GM12801 (cell line): Measurements from ENCODE around the gene LGR4.

Experiments used
- TF ChIP-seq, protein P1 (sequence below): IDR thresholded peaks from one replicate; pipeline ENCODE4 v1.5.1; 2011; ENCODE audit warnings: control low read depth; ENCODE audit not compliant: insufficient read length; ENCODE audit errors: extremely low read depth

LGR4 gene

DNA sequence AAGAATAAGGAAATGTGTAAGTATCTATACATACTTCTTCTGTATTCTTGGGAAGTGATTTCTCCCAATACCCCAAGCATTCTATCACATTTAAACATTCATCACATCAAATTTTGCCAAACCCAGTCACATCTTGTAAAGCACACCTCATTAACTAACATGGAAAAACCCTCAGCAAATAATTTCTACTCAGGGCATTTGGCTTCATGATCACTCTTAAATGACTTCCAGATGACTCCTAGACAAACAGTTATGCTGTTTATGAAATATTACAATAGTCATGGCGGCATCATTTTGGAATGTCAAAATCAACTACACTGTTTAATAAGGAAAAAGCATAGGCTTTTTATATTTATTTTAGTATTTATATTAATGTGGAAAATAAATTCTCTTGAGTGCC lies 62.3 kb downstream of the LGR4 start:
- TF ChIP-seq, protein P1, sequence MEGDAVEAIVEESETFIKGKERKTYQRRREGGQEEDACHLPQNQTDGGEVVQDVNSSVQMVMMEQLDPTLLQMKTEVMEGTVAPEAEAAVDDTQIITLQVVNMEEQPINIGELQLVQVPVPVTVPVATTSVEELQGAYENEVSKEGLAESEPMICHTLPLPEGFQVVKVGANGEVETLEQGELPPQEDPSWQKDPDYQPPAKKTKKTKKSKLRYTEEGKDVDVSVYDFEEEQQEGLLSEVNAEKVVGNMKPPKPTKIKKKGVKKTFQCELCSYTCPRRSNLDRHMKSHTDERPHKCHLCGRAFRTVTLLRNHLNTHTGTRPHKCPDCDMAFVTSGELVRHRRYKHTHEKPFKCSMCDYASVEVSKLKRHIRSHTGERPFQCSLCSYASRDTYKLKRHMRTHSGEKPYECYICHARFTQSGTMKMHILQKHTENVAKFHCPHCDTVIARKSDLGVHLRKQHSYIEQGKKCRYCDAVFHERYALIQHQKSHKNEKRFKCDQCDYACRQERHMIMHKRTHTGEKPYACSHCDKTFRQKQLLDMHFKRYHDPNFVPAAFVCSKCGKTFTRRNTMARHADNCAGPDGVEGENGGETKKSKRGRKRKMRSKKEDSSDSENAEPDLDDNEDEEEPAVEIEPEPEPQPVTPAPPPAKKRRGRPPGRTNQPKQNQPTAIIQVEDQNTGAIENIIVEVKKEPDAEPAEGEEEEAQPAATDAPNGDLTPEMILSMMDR: no peak

GRCh38 chr11:27409742-27410141 lies 62.8 kb downstream of the LGR4 start:
- TF ChIP-seq, protein P1: no peak

DNA sequence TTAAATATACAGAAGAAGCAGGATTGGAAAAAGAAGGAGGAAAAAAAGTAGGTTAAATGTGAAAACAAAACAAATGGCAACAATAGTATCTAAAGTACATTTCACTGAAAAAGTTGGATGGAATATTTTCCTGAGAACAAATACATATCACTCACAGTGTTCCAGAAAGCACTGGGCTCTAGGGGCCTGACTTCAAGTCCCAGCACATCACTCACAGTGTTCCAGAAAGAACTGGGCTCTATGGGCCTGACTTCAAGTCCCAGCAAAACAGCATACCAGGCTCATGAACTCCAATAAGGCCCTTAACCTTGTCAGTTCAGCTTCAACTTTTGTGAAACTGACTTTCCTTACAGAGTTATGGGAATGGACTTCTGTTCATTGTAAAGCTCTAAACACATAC lies 63.5 kb downstream of the LGR4 start:
- TF ChIP-seq, protein P1: no peak

GRCh38 chr11:27408246-27408800 lies 64.3 kb downstream of the LGR4 start:
- TF ChIP-seq, protein P1: no peak

DNA sequence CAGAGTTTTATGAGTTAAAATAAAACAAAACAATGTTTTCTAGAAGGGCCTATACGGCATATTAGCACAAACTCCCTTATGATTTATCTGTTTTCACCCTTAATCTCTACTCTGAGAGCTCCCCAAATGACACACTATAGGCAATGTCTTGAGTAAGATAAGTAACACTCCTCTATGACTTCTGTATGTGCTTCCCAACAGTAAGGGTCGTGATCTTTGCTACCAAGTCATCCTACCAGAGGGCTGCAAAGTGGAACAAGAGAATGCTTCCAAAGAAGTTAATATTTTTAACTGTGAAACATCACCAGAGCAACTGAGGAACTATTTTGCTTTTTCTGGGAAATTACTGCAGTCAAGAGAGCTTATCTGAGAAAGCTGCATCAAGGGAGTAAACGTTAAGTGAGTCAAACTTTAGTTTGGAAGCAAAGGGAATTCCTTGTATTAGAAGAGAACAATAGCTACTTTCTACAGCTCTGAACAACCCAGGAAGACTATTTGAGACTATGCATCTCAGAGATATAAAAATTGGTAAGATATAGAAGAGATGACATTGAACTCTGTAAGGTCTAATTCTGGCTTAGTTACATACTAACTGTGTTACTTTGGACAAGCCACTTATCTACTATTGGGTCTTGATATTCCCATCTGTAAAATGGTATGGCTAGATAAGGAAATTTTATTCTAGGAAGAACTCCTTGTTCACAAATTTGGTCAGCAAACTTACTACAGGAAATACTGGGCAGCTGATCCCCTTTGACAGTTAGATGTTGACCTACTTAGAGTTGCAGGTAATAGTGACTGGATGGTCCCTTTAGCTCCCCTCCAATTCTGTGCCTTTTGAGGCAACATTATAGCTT lies 65.9 kb downstream of the LGR4 start:
- TF ChIP-seq, protein P1: no peak

GRCh38 chr11:27405134-27405533 lies 67.5 kb downstream of the LGR4 start:
- TF ChIP-seq, protein P1: no peak

DNA sequence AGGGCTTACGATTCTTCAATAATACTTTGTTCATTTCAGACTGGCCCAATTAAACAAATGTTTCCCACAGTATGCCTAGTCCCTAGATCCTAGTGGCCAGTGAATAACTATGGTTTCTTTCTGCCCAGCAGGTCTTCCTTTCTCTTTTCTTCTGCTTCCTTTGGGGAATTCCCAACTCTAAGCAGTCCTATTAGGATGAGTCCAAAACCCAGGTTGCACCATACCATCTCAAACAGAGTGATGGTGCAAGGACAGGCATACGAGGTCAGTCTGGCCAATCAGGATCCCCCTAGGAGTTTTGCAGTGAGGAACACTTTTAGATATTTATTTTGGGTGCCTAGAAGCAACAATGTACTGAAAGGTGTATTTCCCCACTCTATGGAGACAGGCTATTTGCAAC lies 68.2 kb downstream of the LGR4 start:
- TF ChIP-seq, protein P1: no peak
